H1 (cell line): Measurements from ENCODE around the gene ZFAND3. TPM values are rescaled to one million over a fixed set of nuclear protein-coding genes. Genes with fewer than 3 reads are reported as not detected.

Experiments used
- CTCF ChIA-PET: fragments of 300-600 bp; sonication (Branson Sonifier 250); formaldehyde crosslinking; loops from one replicate; lab custom pipeline; 2021; ENCODE audit not compliant: partially characterized antibody; lab: Charles Lee
- POLR2A ChIA-PET: fragments of 300-600 bp; sonication (Branson Sonifier 250); formaldehyde crosslinking; loops from one replicate; lab custom pipeline; 2021; ENCODE audit warnings: inconsistent platforms; ENCODE audit not compliant: partially characterized antibody; lab: Charles Lee
- DNase-seq, 2 experiments: peaks; one replicate each; pipeline versions ENCODE4 v3.0.0 to v3.0.0-alpha.2; 2010 to 2022; ENCODE audit warnings: low spot score in 2 of 2, low read depth in 1 of 2, mixed read lengths in 1 of 2
- FAIRE-seq: peaks from 2 replicates; lab custom pipeline; 2011; peaks lifted over from hg19 to GRCh38; lab: Jason Lieb, UNC
- H2AFZ ChIP-seq: 2 replicates; pipeline ENCODE4 v1.8.1; 2012; ENCODE audit warnings: low read length, inconsistent platforms
- H2AK5ac ChIP-seq: 2 replicates; pipeline ENCODE4 v1.6.1; 2013; ENCODE audit warnings: low read depth, low read length
- H2BK120ac ChIP-seq: replicated peaks from 2 replicates; pipeline ENCODE3; 2013; ENCODE audit warnings: low read depth, low read length, inconsistent platforms
- H2BK12ac ChIP-seq: 2 replicates; pipeline ENCODE4 v1.6.1; 2013; ENCODE audit warnings: low read depth, low read length
- H2BK15ac ChIP-seq: 2 replicates; pipeline ENCODE4 v1.6.1; 2013; ENCODE audit warnings: low read length
- H2BK20ac ChIP-seq: 2 replicates; pipeline ENCODE4 v1.6.1; 2013; ENCODE audit warnings: low read length
- H2BK5ac ChIP-seq: 2 replicates; pipeline ENCODE4 v1.6.1; 2013; ENCODE audit warnings: low read depth, low read length
- H3K14ac ChIP-seq: 2 replicates; pipeline ENCODE4 v1.6.1; 2013; ENCODE audit warnings: inconsistent platforms; ENCODE audit not compliant: insufficient read length
- H3K18ac ChIP-seq: 2 replicates; pipeline ENCODE4 v1.6.1; 2013; ENCODE audit warnings: low read length; ENCODE audit errors: extremely low read depth
- H3K23ac ChIP-seq: 2 replicates; pipeline ENCODE4 v1.6.1; 2013; ENCODE audit warnings: inconsistent platforms; ENCODE audit not compliant: insufficient read length
- H3K23me2 ChIP-seq: 2 replicates; pipeline ENCODE4 v1.6.1; 2013; ENCODE audit warnings: low read depth, low read length
- H3K27ac ChIP-seq: 2 replicates; pipeline ENCODE4 v1.6.1; 2011; ENCODE audit warnings: low read depth, low read length, inconsistent platforms
- H3K27me3 ChIP-seq, 4 experiments: replicated peaks in 1 of 4; 1 replicate in 1 of 4; 2 replicates in 3 of 4; pipeline versions ENCODE4 v1.6.1 to v1.8.1; 2011 to 2013; ENCODE audit warnings: low read length in 3 of 4, mild to moderate bottlenecking in 3 of 4, inconsistent platforms in 2 of 4, mixed read lengths in 2 of 4, moderate library complexity in 1 of 4; ENCODE audit not compliant: control insufficient read depth in 3 of 4, insufficient read depth in 3 of 4; ENCODE audit errors: extremely low read depth in 1 of 4
- H3K36me3 ChIP-seq, 4 experiments: 2 replicates each; pipeline versions ENCODE4 v1.6.1 to v1.8.1; 2011 to 2013; ENCODE audit warnings: mild to moderate bottlenecking in 4 of 4, low read length in 3 of 4, moderate library complexity in 2 of 4, control low read depth in 1 of 4, inconsistent platforms in 1 of 4; ENCODE audit not compliant: insufficient read depth in 4 of 4, control insufficient read depth in 2 of 4
- H3K4ac ChIP-seq: replicated peaks from 2 replicates; pipeline ENCODE3; 2013; ENCODE audit warnings: low read length, low read depth, mixed read lengths, inconsistent platforms; ENCODE audit not compliant: insufficient read length
- H3K4me1 ChIP-seq, 4 experiments: replicated peaks in 1 of 4; 1 replicate in 1 of 4; 2 replicates in 3 of 4; pipeline versions ENCODE4 v1.6.1 to v1.8.1; 2011 to 2013; ENCODE audit warnings: low read length in 3 of 4, inconsistent platforms in 2 of 4, mixed read lengths in 1 of 4; ENCODE audit not compliant: insufficient read depth in 4 of 4, control insufficient read depth in 3 of 4
- H3K4me2 ChIP-seq, 2 experiments: 2 replicates each; pipeline versions ENCODE4 v1.6.1 to v1.8.1; 2011 to 2013; ENCODE audit warnings: low read depth in 2 of 2, low read length in 2 of 2, control low read depth in 1 of 2, inconsistent platforms in 1 of 2, mild to moderate bottlenecking in 1 of 2; ENCODE audit not compliant: insufficient read depth in 1 of 2
- H3K4me3 ChIP-seq, 4 experiments: fragments of 200-600, 300-600 bp in 1 of 4; sonication (generic), shearing (Covaris generic), sonication (Bioruptor Twin) in 1 of 4; 2 replicates each; pipeline versions ENCODE4 v1.5.1 to v1.8.1; 2011 to 2016; ENCODE audit warnings: low read length in 4 of 4, low read depth in 3 of 4, control low read depth in 2 of 4, inconsistent platforms in 2 of 4, mild to moderate bottlenecking in 2 of 4, mixed read lengths in 1 of 4, moderate library complexity in 1 of 4; ENCODE audit not compliant: insufficient read depth in 2 of 4; ENCODE audit errors: extremely low read depth in 1 of 4
- H3K56ac ChIP-seq: replicated peaks from 2 replicates; pipeline ENCODE3; 2013; ENCODE audit warnings: low read depth, mild to moderate bottlenecking, mixed read lengths, low read length, inconsistent platforms; ENCODE audit not compliant: insufficient read length
- H3K79me1 ChIP-seq: 2 replicates; pipeline ENCODE4 v1.6.1; 2013; ENCODE audit warnings: low read depth, low read length, control low read depth
- H3K79me2 ChIP-seq, 2 experiments: 2 replicates each; pipeline versions ENCODE4 v1.6.1 to v1.8.1; 2012 to 2013; ENCODE audit warnings: low read length in 2 of 2, mild to moderate bottlenecking in 2 of 2, inconsistent platforms in 1 of 2; ENCODE audit not compliant: insufficient read depth in 2 of 2, control insufficient read depth in 1 of 2
- H3K9ac ChIP-seq, 4 experiments: replicated peaks in 1 of 4; 1 replicate in 1 of 4; 2 replicates in 3 of 4; pipeline versions ENCODE4 v1.6.1 to v1.8.1; 2011 to 2013; ENCODE audit warnings: low read depth in 3 of 4, low read length in 3 of 4, control low read depth in 2 of 4, mild to moderate bottlenecking in 2 of 4, moderate library complexity in 2 of 4, inconsistent platforms in 1 of 4; ENCODE audit errors: extremely low read depth in 1 of 4
- H3K9me3 ChIP-seq, 2 experiments: 2 replicates each; pipeline versions ENCODE4 v1.6.1 to v1.8.1; 2012 to 2013; ENCODE audit warnings: mild to moderate bottlenecking in 2 of 2, moderate library complexity in 2 of 2, control low read depth in 1 of 2, inconsistent platforms in 1 of 2, low read depth in 1 of 2, low read length in 1 of 2, mixed read lengths in 1 of 2; ENCODE audit not compliant: insufficient read depth in 2 of 2
- H4K20me1 ChIP-seq, 2 experiments: replicated peaks in 1 of 2; 2 replicates each; pipeline versions ENCODE3 to v1.8.1; 2011 to 2013; ENCODE audit warnings: inconsistent platforms in 2 of 2, low read length in 2 of 2, mild to moderate bottlenecking in 1 of 2; ENCODE audit not compliant: insufficient read depth in 2 of 2, control insufficient read depth in 1 of 2
- H4K5ac ChIP-seq: 2 replicates; pipeline ENCODE4 v1.6.1; 2013; ENCODE audit warnings: low read length, low read depth, mixed read lengths, inconsistent platforms; ENCODE audit not compliant: insufficient read length
- H4K8ac ChIP-seq: 2 replicates; pipeline ENCODE4 v1.8.0; 2013; ENCODE audit warnings: mild to moderate bottlenecking, moderate library complexity, low read length, inconsistent platforms; ENCODE audit not compliant: insufficient read depth; ENCODE audit errors: extremely low read depth
- H4K91ac ChIP-seq: replicated peaks from 2 replicates; pipeline ENCODE3; 2013; ENCODE audit warnings: low read length, mixed read lengths, inconsistent platforms; ENCODE audit not compliant: insufficient read length
- POLR2AphosphoS5 ChIP-seq: IDR thresholded peaks from 2 replicates; pipeline ENCODE4 v1.6.1; 2011; ENCODE audit warnings: low read depth, low read length
- POU5F1 ChIP-seq: IDR thresholded peaks from 2 replicates; pipeline ENCODE4 v1.6.1; 2011; ENCODE audit warnings: low read depth, mild to moderate bottlenecking, low read length, moderate library complexity
- RXRA ChIP-seq: IDR thresholded peaks from 2 replicates; pipeline ENCODE4 v1.6.1; 2011; ENCODE audit warnings: low read depth, mild to moderate bottlenecking, low read length, moderate library complexity; ENCODE audit not compliant: insufficient read depth
- SIX5 ChIP-seq: IDR thresholded peaks from 2 replicates; pipeline ENCODE4 v1.6.1; 2011; ENCODE audit warnings: mild to moderate bottlenecking, low read depth, low read length
- TEAD4 ChIP-seq: IDR thresholded peaks from 2 replicates; pipeline ENCODE4 v1.6.1; 2012; ENCODE audit warnings: low read depth, low read length, inconsistent platforms, mixed read lengths
- USF2 ChIP-seq: IDR thresholded peaks from 2 replicates; pipeline ENCODE4 v1.6.1; 2011; ENCODE audit warnings: low read length, improper control_type of control experiment
- WGBS, 2 experiments: shearing (Covaris generic) in 1 of 2; methylation state at CpG; one replicate each; pipeline versions ENCODE4 v1.1.6 to v1.1.7; 2013 to 2015; ENCODE audit warnings: low lambda C conversion rate in 2 of 2, mixed read lengths in 2 of 2, inconsistent platforms in 1 of 2, low coverage in 1 of 2, missing lambda C conversion rate in 1 of 2; ENCODE audit not compliant: insufficient replicate concordance in 2 of 2, insufficient coverage in 1 of 2, insufficient read length in 1 of 2; ENCODE audit errors: extremely low coverage in 1 of 2, missing lambda C conversion rate in 1 of 2; 5-methylcytosine and 5-hydroxymethylcytosine counted together
- polyA plus RNA-seq, 7 experiments: library from polyadenylated mRNA; depleted of rRNA in 3 of 7; stranded (reverse) in 5 of 7; unstranded in 2 of 7; fragments of >200 nt in 5 of 7; fragments of 200-250 nt in 2 of 7; gene quantifications; 1 replicate in 5 of 7; 2 replicates in 1 of 7; 4 replicates in 1 of 7; pipeline versions ENCODE4 v1.2.1 to v1.2.3, GENCODE V29; 2011 to 2013; ENCODE audit warnings: missing spikeins in 2 of 7, mixed read lengths in 2 of 7
- total RNA-seq: library from RNA; stranded (reverse); fragmentation: NEBNext Ultra II Directional; extraction: Animal tissue kit (Norgen Biotek cat#: 25700); gene quantifications from 2 replicates; pipeline ENCODE4 v1.2.1, GENCODE V29; 2021

Gene ZFAND3
- total and polyA plus RNA-seq, 2 of the 8 experiments (the other 6 are each of a cell fraction or from before 2014, with no cell fraction given): 13.0 to 51.3 TPM

DNA sequence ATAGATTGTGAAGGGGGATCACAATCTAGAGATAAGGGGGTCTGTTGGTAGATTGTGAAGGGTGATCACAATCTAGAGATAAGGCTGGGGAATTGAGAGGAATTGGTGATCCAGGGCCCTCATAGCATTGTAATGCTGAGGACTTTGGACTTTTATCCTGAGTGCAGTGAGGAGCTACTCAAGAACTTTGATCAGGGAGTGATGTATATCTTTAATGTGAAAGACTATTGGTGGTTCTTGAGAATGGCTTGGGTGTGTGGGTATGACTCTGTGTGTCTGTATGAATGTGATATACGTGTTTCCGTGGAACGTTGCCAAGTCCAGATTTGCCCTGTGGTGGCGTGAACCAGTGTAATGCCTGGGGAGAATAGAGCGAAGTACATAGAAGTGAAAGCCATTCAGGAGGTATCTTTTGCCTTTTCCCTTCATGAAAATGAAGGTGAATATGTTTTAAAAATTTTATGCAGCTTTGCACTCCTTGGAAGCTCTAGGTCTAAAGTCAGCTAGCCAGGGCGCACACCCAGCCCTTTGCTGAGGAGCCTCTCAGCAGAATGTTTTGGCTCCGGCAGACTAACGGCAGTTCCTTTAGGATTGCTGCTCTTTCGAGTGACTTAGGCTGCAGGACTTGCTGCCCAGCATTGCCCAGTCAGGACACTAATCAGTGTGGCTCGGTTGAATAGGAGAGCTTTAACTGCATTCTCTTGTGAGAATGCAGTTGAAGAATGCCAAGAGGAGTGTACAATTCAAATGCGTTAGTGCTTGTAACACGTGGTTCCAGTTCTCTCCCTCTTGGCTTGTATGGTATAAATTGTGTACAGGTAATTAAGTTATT is 3.5 kb downstream of the ZFAND3 start:
- no peak overlapping the region for H4K8ac ChIP-seq
- no peak overlapping the region for H3K23ac ChIP-seq
- 64% methylated on average over 12 of the region's 12 CpGs; no CpG with 5 or more reads in 1 of the 2 experiments for WGBS, 2 experiments
- H4K91ac ChIP-seq: no peak overlapping the region
- H3K27me3 ChIP-seq: no peaks in the 10 kb centered on the region
- H3K14ac ChIP-seq: no peak overlapping the region
- H3K18ac ChIP-seq: no peak overlapping the region
- no peak overlapping the region for H3K4me3 ChIP-seq
- 0 out of 2 replicates have a peak overlapping the region, but pooled peaks have one; percentile 22 for H2BK15ac ChIP-seq
- peaks cover 3 to 13% (median 7%) of the 10 kb centered on the region in 4 experiments; a peak in 6 of 7 replicates for H3K4me1 ChIP-seq
- H3K79me1 ChIP-seq: peaks cover 9% of the 10 kb centered on the region
- H3K9ac ChIP-seq: no peak overlapping the region
- H3K9me3 ChIP-seq: no peaks in the 10 kb centered on the region
- ChIA-PET CTCF (interaction anchor here (0.6 kb wide), 1 partner anchor 81 kb away, joined by 5 read pairs; no protein-coding TSS in a partner anchor), POLR2A (interaction anchor here (1.2 to 4.6 kb wide), 3 partner anchors 9 to 23 kb away, joined by 4 to 22 read pairs (median 4); no protein-coding TSS in a partner anchor)
- H3K4me2 ChIP-seq: peak overlapping the region in 1 of 2 experiments; percentile 23; a peak in 2 of 4 replicates
- H3K36me3 ChIP-seq: no peaks in the 10 kb centered on the region
- H4K20me1 ChIP-seq: peaks cover 8 to 15% of the 10 kb centered on the region in 2 experiments
- H3K56ac ChIP-seq: no peak overlapping the region
- FAIRE-seq (no peak), DNase-seq (no peak)
- H2BK120ac ChIP-seq: no peak overlapping the region
- no peak overlapping the region for H3K4ac ChIP-seq
- H3K79me2 ChIP-seq: peaks cover 23 to 79% of the 10 kb centered on the region in 2 experiments
- H3K23me2 ChIP-seq: peaks cover 5% of the 10 kb centered on the region
- H3K27ac ChIP-seq: no peak overlapping the region
- H4K5ac ChIP-seq: no peak overlapping the region
- no peak overlapping the region for H2BK5ac ChIP-seq
- H2BK12ac ChIP-seq: no peak overlapping the region
- TF ChIP-seq POU5F1: no peak
- TF ChIP-seq USF2: no peak
- TF ChIP-seq SIX5: no peak
- TF ChIP-seq POLR2AphosphoS5: no peak
- TF ChIP-seq TEAD4: 0 out of 2 replicates have a peak, but pooled peaks have one; percentile 6
- TF ChIP-seq RXRA: no peak
- peak overlapping the region; percentile 41; the same call in 1 of the 2 replicates for H2AK5ac ChIP-seq
- H2AFZ ChIP-seq: no peak overlapping the region
- no peak overlapping the region; the same call in 1 of the 2 replicates for H2BK20ac ChIP-seq
